G401 (cell line): ENCODE data around the gene FBXL13. TPM values are rescaled to one million over a fixed set of nuclear protein-coding genes. Genes with fewer than 3 reads are reported as not detected.
"Not testable (repeated sequence)": the region's sequence is repeated elsewhere in the genome, so short reads cannot be mapped to it uniquely, and the experiment has no call there.

Experiments used
- DNase-seq: peaks from one replicate; pipeline ENCODE4 v3.0.0-alpha.2; 2015; ENCODE audit warnings: low spot score
- in situ Hi-C: cut with HindIII; loops from 2 replicates; pipeline ENCODE4 v1.10.0; 2016; ENCODE audit warnings: low sequenced_read_pairs, mixed read lengths
- total RNA-seq: library from RNA; depleted of rRNA; stranded (reverse); fragments of >200 nt; shearing (Covaris generic); gene quantifications from 2 replicates; pipeline ENCODE4 v1.2.3, GENCODE V29; 2014

Gene FBXL13
- total RNA-seq, 1 experiment from 2014 or later: 4.7 TPM

DNA sequence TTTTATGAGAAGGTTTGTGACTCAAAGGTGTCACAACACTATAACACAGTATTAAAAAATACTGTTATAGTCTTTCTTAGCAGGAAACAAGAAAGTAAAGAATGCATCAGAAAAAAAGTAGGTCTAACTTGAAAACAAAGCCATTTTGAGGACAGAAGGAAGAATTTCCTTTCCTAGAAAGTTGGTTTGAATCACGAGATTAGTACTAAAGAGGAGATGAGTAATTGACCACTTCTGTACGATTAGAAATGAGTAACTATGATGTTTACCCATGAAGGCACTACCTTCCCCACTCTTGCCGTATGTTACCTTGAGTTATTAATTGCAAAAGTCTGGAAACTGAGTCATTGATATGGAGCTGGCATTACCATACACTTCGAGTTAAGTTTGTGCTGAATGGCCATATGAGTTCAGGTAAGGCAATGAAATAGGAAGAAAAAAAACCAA, 260.5 kb downstream of the FBXL13 start:
- in situ Hi-C loops: no loop called here
- no peak for DNase-seq

GRCh38 chr7:102813191-102814024, 261.2 kb downstream of the FBXL13 start:
- no peak for DNase-seq
- in situ Hi-C loops: no loop called here

GRCh38 chr7:102811942-102812678, 262.5 kb downstream of the FBXL13 start:
- in situ Hi-C loops: no loop called here
- no peak for DNase-seq

GRCh38 chr7:102810916-102811315, 263.7 kb downstream of the FBXL13 start:
- no peak for DNase-seq
- in situ Hi-C loops: no loop called here

DNA sequence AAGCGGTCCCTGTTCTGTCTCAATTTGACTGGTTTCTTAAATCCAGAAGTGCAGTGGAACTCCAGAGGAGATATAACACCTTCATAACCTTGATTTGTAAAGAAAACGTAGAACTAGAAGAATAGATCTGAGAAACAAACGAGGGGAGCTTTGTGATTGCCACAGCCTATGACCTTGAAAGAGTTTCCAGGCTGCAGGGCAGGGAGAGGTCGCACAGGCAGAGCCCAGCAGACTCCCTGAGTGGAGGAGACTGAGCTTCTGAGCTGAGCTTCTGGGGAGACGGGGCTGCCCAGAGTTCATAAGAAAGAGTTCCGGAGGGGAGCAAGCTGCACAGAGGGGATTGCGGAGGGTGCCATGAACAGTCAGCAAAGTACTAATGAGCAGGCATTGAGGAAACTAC, 268.0 kb downstream of the FBXL13 start:
- in situ Hi-C loops: no loop called here
- DNase-seq: no peak

DNA sequence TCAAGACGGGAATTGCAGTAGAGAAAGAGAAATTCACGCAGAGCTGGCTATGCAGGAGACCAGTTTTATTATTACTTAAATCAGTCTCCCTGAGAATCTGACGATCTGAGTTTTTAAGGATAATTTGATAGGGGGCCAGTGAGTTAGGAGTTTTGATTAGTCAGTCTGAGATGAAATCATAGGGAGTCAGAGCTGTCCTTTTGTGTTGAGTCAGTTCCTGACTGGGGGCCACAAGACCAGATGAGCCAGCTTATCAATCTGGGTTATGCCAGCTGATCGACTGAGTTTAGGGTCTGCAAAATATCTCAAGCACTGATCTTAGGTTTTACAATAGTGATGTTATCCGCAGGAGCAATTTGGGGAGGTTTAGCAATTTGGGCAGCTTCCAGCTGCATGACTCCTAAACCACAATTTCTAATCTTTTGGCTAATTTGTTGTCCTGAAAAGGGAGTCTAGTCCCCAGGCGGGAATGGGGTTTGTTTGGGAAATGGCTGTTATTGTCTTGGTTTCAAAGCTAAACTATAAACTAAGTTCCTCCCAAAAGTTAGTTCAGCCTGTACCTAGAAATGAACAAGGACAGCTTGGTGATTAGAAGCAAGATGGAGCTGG, 278.5 kb downstream of the FBXL13 start:
- not testable (repeated sequence) for DNase-seq

GRCh38 chr7:102794567-102794966, 280.0 kb downstream of the FBXL13 start:
- DNase-seq, in situ Hi-C loops: not testable (repeated sequence)

More for the DNA sequence above, 278.5 kb downstream of the FBXL13 start:
- in situ Hi-C loops: not testable (repeated sequence)

- in situ Hi-C loops, DNase-seq: not testable (repeated sequence)
Measured at GRCh38 chr7:102791831-102792230, 282.8 kb downstream of the FBXL13 start.

DNA sequence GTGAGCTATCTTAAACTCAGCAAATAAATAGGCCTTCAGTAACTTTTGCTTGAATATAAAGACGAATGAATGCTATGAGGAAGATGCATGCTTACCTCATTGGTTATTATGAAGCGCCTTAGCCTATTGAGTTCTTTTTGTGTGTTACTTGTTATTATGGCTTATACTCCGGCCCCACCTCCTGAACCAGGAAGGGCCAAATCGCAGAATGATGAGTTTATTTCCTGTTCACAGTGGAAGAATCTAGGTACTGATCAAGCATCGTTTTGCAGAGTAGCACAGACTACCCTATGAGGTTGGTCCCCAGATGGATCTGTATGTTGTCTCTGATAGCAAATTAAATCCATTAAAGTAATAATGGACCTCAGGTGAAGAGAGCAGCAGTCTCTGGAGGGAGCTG, 283.2 kb downstream of the FBXL13 start:
- in situ Hi-C loops, DNase-seq: not testable (repeated sequence)

DNA sequence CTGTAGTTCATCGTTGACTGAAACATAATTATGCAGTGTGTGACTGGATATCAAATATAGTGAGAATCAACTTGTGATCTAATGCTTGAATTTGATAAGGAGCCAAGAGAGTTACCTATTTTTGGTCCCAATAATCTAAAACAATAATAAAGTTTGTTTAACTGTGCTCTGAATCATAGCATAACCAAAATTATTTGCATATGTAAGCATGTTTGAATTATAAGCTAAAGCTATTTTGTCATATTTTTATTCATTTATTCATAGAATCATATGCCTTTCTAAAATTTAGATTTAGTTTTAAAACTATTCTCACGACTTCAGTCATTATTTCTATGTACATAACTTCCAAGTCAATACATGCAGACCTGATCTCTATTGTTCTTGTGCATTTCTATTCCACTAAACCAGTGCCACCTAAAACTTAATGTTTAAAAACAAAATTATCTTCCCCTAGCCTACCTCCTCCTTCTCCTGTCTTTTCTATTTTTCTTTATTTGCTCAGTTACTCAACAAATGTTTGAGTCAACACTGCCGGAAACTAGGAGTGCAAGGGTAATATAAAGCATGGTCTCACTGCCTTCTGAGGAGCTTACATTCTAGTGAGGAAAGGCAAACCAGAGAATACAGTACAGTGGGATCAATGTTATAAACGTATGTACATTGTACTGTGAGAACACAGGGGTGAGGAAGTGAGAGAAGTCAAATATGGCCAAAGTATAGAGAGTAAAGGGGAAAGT, 284.1 kb downstream of the FBXL13 start:
- in situ Hi-C loops, DNase-seq: not testable (repeated sequence)

DNA sequence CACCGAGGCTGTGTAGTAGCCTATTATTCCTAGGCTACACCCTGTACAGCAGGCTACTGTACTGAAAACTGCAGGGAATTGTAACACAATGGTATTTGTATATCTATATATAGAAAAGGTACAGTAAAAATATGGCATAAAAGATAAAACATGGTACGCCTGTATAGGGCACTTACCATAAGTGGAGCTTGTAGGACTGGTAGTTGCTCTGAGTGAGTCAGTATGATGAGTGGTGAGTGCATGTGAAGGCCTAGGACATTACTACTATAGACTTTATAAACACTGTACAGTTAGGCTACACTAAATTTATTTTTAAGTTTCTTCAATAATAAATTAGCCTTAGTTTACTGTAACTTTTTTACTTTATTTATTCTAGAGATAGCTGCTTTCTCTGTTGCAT, 285.8 kb downstream of the FBXL13 start:
- in situ Hi-C loops, DNase-seq: not testable (repeated sequence)

DNA sequence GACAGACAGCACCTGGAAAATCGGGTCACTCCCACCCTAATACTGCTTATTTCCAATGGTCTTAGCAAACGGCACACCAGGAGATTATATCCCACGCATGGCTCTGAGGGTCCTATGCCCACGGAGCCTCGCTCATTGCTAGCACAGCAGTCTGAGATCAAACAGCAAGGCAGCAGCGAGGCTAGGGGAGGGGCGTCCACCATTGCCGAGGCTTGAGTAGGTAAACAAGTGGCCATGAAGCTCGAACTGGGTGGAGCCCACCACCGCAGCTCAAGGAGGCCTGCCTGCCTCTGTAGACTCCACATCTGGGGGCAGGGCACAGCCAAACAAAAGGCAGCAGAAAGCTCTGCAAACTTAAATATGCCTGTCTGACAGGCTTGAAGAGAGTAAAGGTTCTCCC, 293.7 kb downstream of the FBXL13 start:
- in situ Hi-C loops, DNase-seq: not testable (repeated sequence)

DNA sequence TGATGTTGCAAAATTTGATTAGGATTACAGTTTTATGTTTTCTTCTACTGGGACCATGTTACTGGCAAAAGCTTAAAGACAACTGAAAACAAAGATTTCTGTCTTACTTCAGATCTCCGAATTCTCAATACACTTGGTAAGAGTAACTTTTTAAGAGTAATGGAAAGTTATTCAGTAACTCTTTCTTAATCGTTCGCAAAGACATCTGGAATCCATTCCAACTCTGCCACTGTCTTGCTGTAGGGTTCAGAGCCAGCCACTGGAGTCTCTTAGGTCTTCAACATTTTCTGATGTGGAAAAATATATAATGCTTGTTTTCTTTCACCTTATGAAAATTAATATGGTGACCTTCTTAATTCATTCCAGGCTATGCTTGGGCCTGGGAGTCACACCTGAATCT, 295.9 kb downstream of the FBXL13 start:
- DNase-seq, in situ Hi-C loops: not testable (repeated sequence)

GRCh38 chr7:102776217-102776616, 298.4 kb downstream of the FBXL13 start:
- DNase-seq, in situ Hi-C loops: not testable (repeated sequence)

- DNase-seq, in situ Hi-C loops: not testable (repeated sequence)
Measured at GRCh38 chr7:102770467-102770866, 304.1 kb downstream of the FBXL13 start.

DNA sequence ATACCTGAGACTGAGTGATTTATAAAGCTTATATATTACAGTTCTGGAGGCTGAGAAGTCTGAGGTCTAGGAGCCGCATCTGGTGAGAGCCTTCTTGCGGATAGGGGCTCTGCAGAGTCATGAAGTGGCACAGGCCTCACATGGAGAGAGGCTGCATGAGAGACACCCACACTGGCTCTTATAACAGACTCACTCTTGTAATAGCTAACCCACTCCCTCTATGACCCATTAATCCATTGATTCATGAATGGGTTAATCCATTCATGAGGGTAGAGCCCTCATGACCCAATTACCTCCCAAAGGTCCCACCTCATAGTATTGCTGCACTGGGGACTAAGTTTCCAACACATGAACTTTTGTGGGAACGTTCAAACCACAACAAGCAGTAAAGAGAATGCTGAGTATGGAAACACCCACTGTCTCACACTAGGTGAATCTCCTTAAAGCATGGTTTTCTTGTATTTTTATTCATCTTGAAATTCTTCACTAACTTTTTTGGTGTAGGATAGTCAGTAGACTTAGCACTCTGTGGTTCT, 304.9 kb downstream of the FBXL13 start:
- in situ Hi-C loops, DNase-seq: not testable (repeated sequence)

- in situ Hi-C loops, DNase-seq: not testable (repeated sequence)
Measured at GRCh38 chr7:102763295-102763905, 311.2 kb downstream of the FBXL13 start.
